ENCODE measurements around the gene BRCA1.
"Not testable (repeated sequence)": the region's sequence is repeated elsewhere in the genome, so short reads cannot be mapped to it uniquely, and the experiment has no call there.

The BRCA1 gene

DNA sequence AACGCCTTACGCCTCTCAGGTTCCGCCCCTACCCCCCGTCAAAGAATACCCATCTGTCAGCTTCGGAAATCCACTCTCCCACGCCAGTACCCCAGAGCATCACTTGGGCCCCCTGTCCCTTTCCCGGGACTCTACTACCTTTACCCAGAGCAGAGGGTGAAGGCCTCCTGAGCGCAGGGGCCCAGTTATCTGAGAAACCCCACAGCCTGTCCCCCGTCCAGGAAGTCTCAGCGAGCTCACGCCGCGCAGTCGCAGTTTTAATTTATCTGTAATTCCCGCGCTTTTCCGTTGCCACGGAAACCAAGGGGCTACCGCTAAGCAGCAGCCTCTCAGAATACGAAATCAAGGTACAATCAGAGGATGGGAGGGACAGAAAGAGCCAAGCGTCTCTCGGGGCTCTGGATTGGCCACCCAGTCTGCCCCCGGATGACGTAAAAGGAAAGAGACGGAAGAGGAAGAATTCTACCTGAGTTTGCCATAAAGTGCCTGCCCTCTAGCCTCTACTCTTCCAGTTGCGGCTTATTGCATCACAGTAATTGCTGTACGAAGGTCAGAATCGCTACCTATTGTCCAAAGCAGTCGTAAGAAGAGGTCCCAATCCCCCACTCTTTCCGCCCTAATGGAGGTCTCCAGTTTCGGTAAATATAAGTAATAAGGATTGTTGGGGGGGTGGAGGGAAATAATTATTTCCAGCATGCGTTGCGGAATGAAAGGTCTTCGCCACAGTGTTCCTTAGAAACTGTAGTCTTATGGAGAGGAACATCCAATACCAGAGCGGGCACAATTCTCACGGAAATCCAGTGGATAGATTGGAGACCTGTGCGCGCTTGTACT, at the start of gene BRCA1:
BRCA1 (minus strand) TSS at position 232 of the 834 bp plus-strand sequence. CDS start 1,268 bp downstream, outside the sequence.
- H3K36me3 ChIP-seq (ENCODE audit: insufficient read depth, low read length), result peaks cover 10% of the 10 kb centered on the region
- H3K9me3 ChIP-seq (ENCODE audit: low read depth, low read length), result no peaks in the 10 kb centered on the region
- DNase-seq (ENCODE audit: low read depth, low spot score), result peak; percentile 96
- TF ChIP-seq FOXP2 (optimal IDR thresholded peaks at IDR 0.05; ENCODE audit: control extremely low read depth, extremely low read length, insufficient read depth) (no peak), EZH2 (IDR thresholded peaks at IDR 0.05) (no peak), POLR2AphosphoS5 (IDR thresholded peaks at IDR 0.05; ENCODE audit: borderline replicate concordance, low read depth, low read length) (peak; percentile 89)
- H3K4me3 ChIP-seq, result peak within 1 kb of the TSS; percentile 98
- H3K27ac ChIP-seq, result peak within 1 kb of the TSS; percentile 94
- H3K9ac ChIP-seq (ENCODE audit: insufficient read length), result peak within 1 kb of the TSS; percentile 95

DNA sequence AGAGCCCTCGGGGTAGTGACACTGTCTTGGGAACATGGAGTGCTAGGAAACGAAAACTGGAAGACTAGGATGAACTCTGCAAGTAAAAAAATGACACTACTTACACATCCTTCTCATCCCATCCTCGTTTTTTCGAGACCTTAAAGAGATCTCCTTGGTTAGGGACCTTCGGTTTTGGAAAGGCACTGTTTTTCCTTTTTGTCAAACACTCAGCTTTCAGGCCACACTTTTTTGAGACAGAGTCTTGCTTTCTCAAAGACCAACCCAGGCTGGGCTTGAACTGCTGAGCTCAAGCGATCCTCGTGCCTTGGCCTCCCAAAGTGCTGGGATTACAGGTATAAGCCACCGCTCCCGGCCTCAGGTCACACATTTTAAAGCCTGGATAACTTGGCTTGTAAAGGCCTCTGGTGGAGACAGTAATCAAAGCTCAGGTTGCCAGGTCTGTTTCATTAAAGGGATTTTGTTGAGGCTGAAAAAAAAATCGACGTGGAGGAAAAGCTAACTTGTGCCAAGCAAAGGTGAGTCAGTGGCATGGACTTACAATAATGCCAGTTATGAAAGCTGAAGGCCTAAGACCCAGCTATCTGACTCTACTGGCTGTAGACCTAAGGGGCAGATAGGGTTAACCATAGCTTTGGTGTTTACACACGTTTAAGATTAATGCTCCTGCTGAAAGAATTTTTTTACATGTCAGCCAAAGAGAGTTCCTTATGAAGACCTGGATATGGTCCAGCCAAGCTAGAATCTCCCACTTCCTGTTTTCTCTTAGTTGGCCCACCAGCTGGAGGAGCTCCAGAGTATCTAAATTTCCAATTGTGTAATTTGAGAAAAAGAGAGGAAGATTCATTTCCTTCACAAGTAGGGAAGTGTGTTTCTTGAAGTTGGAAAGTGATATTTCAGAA, 46.7 kb upstream of the BRCA1 start:
- no peak for TF ChIP-seq EZH2 (IDR thresholded peaks at IDR 0.05)
- no peak for TF ChIP-seq FOXP2 (optimal IDR thresholded peaks at IDR 0.05; ENCODE audit: control extremely low read depth, extremely low read length, insufficient read depth)
- TF ChIP-seq POLR2AphosphoS5 (IDR thresholded peaks at IDR 0.05; ENCODE audit: borderline replicate concordance, low read depth, low read length), result no peak
- peak; percentile 52 for DNase-seq (ENCODE audit: low read depth, low spot score)

DNA sequence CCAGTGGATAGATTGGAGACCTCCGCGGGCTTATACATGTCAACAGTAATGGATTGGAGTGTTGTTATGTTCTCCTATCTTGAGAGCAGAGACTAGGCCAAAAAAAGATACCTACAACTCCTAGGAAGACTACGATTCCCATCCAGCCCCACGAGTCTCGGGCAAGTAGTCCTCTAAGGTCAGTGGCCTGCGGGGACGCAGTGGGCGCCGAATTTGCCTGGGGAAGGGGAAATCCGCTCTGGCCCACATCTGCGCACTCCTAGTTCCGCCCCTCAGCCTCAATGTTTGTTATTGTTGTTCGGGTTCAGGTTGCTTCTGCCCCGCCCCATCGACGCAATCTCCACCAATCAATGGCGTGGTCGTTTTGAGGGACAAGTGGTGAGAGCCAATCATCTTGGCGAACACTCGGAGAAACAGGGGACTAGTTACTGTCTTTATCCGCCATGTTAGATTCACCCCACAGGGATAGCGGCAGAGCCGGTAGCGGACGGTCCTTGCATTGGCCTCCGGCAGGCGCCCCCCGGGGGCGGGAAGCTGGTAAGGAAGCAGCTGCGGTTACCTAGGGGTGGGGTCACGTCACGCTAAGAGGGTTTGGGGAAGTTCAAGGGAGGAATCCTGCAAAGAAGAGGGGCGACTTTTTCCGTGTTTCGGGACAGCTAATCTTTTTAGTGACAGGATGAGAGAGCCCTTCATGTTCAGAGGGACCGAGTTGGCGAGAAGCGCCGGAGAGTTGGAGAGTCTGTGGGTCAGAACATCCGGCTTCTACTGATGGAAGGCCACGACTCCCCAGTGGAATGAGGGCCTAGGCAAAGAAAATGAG, 45.8 kb upstream of the BRCA1 start, which contains the start of gene NBR1:
NBR1 (plus strand) TSS at position 449 of the 820 bp plus-strand sequence. CDS start 4,586 bp downstream, outside the sequence.
- H3K36me3 ChIP-seq (ENCODE audit: insufficient read depth, low read length), result peaks cover 6% of the 10 kb centered on the region
- H3K9ac ChIP-seq (ENCODE audit: insufficient read length), result peak within 1 kb of the TSS; percentile 84
- H3K27ac ChIP-seq, result peak within 1 kb of the TSS; percentile 89
- peak; percentile 71 for TF ChIP-seq POLR2AphosphoS5 (IDR thresholded peaks at IDR 0.05; ENCODE audit: borderline replicate concordance, low read depth, low read length)
- no peak for TF ChIP-seq EZH2 (IDR thresholded peaks at IDR 0.05)
- peak; percentile 89 for TF ChIP-seq FOXP2 (optimal IDR thresholded peaks at IDR 0.05; ENCODE audit: control extremely low read depth, extremely low read length, insufficient read depth)
- peak; percentile 94 for DNase-seq (ENCODE audit: low read depth, low spot score)
- H3K9me3 ChIP-seq (ENCODE audit: low read depth, low read length), result no peaks in the 10 kb centered on the region
- H3K4me3 ChIP-seq, result peak within 1 kb of the TSS; percentile 95

More for the DNA sequence above, 46.7 kb upstream of the BRCA1 start:
- no peaks in the 10 kb centered on the region for H3K9me3 ChIP-seq (ENCODE audit: low read depth, low read length)
- H3K9ac ChIP-seq (ENCODE audit: insufficient read length), result peak overlapping the region; percentile 84
- H3K4me3 ChIP-seq, result peak overlapping the region; percentile 95
- H3K27ac ChIP-seq, result peak overlapping the region; percentile 89
- H3K36me3 ChIP-seq (ENCODE audit: insufficient read depth, low read length), result peaks cover 10% of the 10 kb centered on the region

DNA sequence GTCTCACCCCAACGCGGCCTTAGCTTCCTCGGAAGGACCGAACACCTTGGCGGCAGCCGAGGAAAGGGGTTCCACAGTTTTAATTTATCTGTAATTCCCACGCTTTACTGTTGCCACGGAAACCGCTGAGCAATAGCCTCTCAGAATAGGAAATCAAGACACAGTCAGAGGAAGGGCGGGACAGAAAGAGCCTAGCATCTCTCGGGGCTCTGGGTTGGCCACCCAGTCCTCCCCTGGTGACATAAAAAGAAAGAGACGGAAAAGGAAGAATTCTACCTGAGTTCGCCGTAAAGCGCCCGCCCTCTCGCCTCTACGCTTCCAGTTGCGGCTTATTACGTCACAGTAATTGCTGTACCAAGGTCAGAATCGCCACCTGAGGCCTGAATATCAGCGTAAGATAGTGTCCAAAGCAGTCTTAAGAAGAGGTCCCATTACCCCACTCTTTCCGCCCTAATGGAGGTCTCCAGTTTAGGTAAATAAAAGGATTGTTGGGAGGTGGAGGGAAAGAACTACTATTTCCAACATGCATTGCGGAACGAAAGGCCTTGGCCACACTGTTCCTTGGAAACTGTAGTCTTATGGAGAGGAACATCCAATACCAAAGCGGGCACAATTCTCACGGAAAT, 45.1 kb upstream of the BRCA1 start:
- peak overlapping the region; percentile 84 for H3K9ac ChIP-seq (ENCODE audit: insufficient read length)
- H3K27ac ChIP-seq, result peak overlapping the region; percentile 89
- H3K4me3 ChIP-seq, result peak overlapping the region; percentile 95
- no peaks in the 10 kb centered on the region for H3K9me3 ChIP-seq (ENCODE audit: low read depth, low read length)
- H3K36me3 ChIP-seq (ENCODE audit: insufficient read depth, low read length), result no peaks in the 10 kb centered on the region
- TF ChIP-seq FOXP2 (optimal IDR thresholded peaks at IDR 0.05; ENCODE audit: control extremely low read depth, extremely low read length, insufficient read depth) (no peak), EZH2 (IDR thresholded peaks at IDR 0.05) (no peak), POLR2AphosphoS5 (IDR thresholded peaks at IDR 0.05; ENCODE audit: borderline replicate concordance, low read depth, low read length) (no peak; the same call in 1 of the 2 replicates)
- peak; percentile 78 for DNase-seq (ENCODE audit: low read depth, low spot score)

DNA sequence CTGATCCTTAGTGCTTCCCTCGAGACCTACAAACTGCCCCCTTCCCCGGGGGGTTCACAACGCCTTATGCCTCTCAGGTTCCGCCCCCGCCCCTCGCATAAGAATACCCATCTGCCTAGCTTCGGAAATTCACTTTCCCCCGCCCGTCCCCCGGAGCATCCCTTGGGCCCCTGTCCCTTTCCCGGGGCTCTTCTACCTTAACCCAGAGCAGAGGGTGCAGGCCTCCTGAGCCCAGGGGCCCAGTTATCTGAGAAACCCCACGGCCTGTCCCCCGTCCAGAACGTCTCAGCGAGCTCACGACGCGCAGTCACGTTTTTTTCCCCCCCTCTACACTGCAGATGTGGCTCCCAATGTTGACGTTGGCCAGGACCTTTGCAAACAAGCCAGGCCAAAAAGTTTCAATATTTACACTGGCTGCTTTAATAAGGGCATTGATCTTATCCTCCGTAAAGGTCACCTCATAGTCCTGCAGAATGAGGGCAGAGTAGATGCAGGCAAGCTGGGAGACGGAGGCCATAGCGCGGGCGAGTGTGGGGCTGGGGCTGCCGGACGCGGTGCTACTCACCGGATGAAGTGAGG, 44.5 kb upstream of the BRCA1 start:
- Histone ChIP-seq H3K9me3 (ENCODE audit: low read depth, low read length) (no peaks in the 10 kb centered on the region), H3K27ac (no peak overlapping the region), H3K4me3 (peak overlapping the region; percentile 95), H3K36me3 (ENCODE audit: insufficient read depth, low read length) (no peaks in the 10 kb centered on the region), H3K9ac (ENCODE audit: insufficient read length) (peak overlapping the region; percentile 73)
- no peak for DNase-seq (ENCODE audit: low read depth, low spot score)
- TF ChIP-seq FOXP2 (optimal IDR thresholded peaks at IDR 0.05; ENCODE audit: control extremely low read depth, extremely low read length, insufficient read depth) (no peak), EZH2 (IDR thresholded peaks at IDR 0.05) (no peak), POLR2AphosphoS5 (IDR thresholded peaks at IDR 0.05; ENCODE audit: borderline replicate concordance, low read depth, low read length) (no peak)

DNA sequence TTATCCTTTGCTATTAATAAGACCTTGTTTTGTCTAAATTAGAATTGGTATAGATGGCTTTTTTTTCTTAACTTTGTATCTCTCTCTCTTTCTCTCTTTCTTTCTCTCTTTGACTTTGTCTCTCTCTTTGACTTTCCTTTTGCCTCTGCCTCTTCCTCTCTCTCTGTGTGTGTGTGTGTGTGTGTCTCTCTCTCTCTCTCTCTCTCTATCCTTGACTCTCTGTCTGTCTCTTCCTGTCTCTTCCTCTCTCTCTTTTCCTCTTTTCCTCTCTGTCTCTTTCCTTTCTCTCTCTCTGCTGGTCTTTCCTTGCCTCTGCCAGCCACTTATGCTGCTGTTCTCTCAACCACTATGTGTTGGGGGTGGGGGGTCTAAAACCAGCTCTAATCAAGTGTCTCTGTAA, 40.8 kb upstream of the BRCA1 start:
- not testable (repeated sequence) for H3K9me3 ChIP-seq (ENCODE audit: low read depth, low read length); H3K36me3 ChIP-seq (ENCODE audit: insufficient read depth, low read length); H3K4me3 ChIP-seq; H3K9ac ChIP-seq (ENCODE audit: insufficient read length); DNase-seq (ENCODE audit: low read depth, low spot score); H3K27ac ChIP-seq

DNA sequence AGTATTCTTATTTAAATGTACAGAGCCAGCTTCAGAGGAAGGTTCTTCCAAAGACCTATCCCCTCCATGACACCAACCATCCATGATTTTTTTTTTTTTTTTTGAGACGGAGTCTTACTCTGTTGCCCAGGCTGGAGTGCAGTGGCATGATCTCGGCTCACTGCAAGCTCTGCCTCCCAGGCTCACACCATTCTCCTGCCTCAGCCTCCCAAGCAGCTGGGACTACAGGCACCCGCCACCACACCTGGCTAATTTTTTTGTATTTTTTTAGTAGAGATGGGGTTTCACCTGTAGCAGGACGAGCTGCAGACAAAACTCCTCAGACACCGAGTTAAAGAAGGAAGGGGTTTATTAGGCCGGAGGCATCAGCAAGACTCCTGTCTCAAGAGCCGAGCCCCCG, 34.8 kb upstream of the BRCA1 start:
- not testable (repeated sequence) for H3K27ac ChIP-seq; H3K4me3 ChIP-seq; DNase-seq (ENCODE audit: low read depth, low spot score); H3K9me3 ChIP-seq (ENCODE audit: low read depth, low read length); H3K9ac ChIP-seq (ENCODE audit: insufficient read length); H3K36me3 ChIP-seq (ENCODE audit: insufficient read depth, low read length)

DNA sequence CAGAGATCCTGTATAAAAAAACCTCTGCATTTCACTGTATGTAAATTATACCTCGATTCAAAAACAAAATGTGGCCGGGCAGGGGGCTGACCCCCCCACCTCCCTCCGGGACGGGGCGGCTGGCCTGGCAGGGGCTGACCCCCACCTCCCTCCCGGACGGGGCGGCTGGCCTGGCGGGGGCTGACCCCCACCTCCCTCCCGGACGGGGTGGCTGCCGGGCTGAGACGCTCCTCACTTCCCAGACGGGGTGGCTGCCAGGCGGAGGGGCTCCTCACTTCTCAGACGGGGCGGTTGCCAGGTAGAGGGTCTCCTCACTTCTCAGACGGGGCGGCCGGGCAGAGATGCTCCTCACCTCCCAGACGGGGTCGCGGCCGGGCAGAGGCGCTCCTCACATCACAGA, 34.1 kb upstream of the BRCA1 start:
- not testable (repeated sequence) for H3K36me3 ChIP-seq (ENCODE audit: insufficient read depth, low read length); H3K9ac ChIP-seq (ENCODE audit: insufficient read length); H3K27ac ChIP-seq; H3K4me3 ChIP-seq; H3K9me3 ChIP-seq (ENCODE audit: low read depth, low read length); DNase-seq (ENCODE audit: low read depth, low spot score)
